T-helper 1 cell treated with Interleukin-12 subunit alpha and Interleukin-12 subunit beta and Interleukin-4 antibody, amounts not matched to agents 30 μg/mL and 1 μg/mL, for 36 hours (primary cell): ENCODE measurements around the gene CDK5RAP3.
"Not testable (repeated sequence)": the region's sequence is repeated elsewhere in the genome, so short reads cannot be mapped to it uniquely, and the experiment has no call there.

Experiments
- H3K27ac Mint-ChIP-seq: one replicate; pipeline ENCODE4 v1.8.0; 2021; ENCODE audit warnings: mild to moderate bottlenecking, mixed read lengths
- H3K27me3 Mint-ChIP-seq: one replicate; pipeline ENCODE4 v1.8.0; 2021; ENCODE audit warnings: low read depth, mixed read lengths
- H3K36me3 Mint-ChIP-seq: one replicate; pipeline ENCODE4 v1.8.0; 2021; ENCODE audit warnings: low read depth, mixed read lengths
- H3K4me1 Mint-ChIP-seq: one replicate; pipeline ENCODE4 v1.8.0; 2021; ENCODE audit warnings: low read depth, mixed read lengths
- H3K4me3 Mint-ChIP-seq: one replicate; pipeline ENCODE4 v1.8.0; 2021; ENCODE audit warnings: mild to moderate bottlenecking, moderate library complexity, mixed read lengths
- H3K9me3 Mint-ChIP-seq: one replicate; pipeline ENCODE4 v1.8.0; 2021; ENCODE audit warnings: mixed read lengths

CDK5RAP3 gene

DNA sequence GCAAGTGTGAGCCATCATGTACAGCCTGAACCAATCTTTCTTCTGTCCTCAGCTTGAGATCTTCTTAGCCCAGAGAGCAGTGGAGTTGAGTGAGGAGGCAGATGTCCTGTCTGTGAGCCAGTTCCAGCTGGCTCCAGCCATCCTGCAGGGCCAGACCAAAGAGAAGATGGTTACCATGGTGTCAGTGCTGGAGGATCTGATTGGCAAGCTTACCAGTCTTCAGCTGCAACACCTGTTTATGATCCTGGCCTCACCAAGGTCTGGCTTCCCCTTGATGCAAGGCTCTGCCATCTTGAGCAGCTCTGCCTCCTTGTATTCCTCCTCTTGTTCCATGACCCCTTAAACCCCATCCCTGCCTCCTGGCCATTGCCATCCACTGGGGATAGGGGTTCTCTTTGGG is 9.6 kb downstream of the CDK5RAP3 start:
- Mint-ChIP-seq H3K4me1 (peaks cover 6% of the 10 kb centered on the region), H3K4me3 (no peak overlapping the region), H3K27ac (no peak overlapping the region), H3K36me3 (peaks cover 47% of the 10 kb centered on the region), H3K9me3 (no peaks in the 10 kb centered on the region), H3K27me3 (no peaks in the 10 kb centered on the region)

DNA sequence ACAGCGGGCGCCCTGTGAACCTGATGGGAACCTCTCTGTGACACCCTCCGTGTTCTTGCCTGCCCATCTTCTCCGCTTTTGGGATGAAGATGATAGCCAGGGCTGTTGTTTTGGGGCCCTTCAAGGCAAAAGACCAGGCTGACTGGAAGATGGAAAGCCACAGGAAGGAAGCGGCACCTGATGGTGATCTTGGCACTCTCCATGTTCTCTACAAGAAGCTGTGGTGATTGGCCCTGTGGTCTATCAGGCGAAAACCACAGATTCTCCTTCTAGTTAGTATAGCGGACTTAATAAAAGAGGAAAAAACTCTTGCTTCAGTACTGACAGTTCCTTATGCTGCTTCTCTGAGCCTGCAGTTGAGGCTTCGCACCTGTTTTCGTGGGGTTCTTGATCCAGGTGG is 10.5 kb downstream of the CDK5RAP3 start:
- H3K9me3 Mint-ChIP-seq = no peaks in the 10 kb centered on the region
- H3K4me1 Mint-ChIP-seq = peaks cover 2% of the 10 kb centered on the region
- H3K27ac Mint-ChIP-seq = no peak overlapping the region
- no peak overlapping the region for H3K4me3 Mint-ChIP-seq
- H3K27me3 Mint-ChIP-seq = no peaks in the 10 kb centered on the region
- H3K36me3 Mint-ChIP-seq = peaks cover 43% of the 10 kb centered on the region

DNA sequence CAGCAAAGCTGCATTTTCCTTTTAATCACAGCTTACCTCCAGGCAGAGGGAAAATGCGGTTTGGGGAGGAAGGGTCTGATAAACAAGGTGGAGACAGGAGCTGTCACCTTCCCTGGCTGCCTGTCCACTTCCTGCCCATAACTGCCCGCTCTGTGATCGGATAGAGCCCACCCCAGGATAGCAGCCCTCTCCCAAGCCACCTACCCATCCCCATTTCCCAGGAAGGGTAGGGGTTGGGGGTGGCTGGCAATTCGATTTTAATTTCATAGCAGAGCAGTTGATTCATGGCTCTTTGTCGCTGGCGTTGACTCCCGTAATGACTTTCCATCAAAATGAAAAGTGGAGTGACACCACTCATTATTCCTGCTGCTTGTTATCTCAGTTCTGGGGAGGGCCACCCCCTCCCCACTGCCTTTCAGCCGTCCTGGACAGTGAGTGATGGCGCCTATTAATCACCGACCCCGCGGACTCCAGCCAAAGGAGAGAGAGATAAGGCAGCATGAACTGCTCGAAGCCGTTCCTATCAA is 11.2 kb downstream of the CDK5RAP3 start:
- no peaks in the 10 kb centered on the region for H3K9me3 Mint-ChIP-seq

DNA sequence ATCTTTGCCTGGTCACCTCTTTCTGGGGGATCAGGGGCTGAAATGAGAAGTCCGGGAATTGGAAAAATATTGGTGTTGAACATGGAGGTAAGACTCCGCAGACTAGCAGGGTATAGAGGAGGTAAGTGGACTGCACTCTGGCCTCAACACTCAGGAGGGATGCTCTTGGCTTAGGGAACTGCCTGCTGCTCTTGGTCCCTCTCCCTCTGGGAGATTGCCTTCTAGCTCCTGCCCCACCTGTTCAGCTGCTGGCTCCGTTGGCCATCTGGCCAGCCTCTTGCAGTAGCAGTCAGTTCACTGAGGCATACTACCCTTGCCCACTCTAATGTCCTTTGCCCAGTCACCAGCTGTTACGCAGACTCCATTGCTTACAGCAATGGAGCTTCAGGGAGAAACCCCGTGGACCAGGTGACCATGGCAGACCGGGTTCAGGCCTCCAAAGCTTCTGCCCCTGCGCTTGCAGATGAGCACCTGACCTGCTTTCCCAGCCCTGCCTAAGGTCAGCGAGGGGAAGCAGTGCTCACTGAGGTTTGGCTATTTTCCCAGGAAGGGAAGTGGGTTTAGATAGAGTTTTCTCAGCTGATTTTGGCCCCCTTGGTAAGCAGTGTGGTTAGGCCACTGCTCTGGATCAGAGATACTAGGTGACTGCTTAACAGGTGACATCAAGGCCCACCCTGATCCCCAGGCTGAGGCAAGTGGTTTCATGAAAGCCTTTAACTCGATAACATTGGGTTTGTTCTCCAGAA is 11.9 kb downstream of the CDK5RAP3 start:
- H3K27ac Mint-ChIP-seq = no peak overlapping the region
- H3K4me3 Mint-ChIP-seq = no peak overlapping the region
- H3K27me3 Mint-ChIP-seq = no peaks in the 10 kb centered on the region
- H3K9me3 Mint-ChIP-seq = no peaks in the 10 kb centered on the region
- peaks cover 2% of the 10 kb centered on the region for H3K4me1 Mint-ChIP-seq
- peaks cover 32% of the 10 kb centered on the region for H3K36me3 Mint-ChIP-seq

More for the DNA sequence above, 11.2 kb downstream of the CDK5RAP3 start:
- H3K4me1 Mint-ChIP-seq = peaks cover 2% of the 10 kb centered on the region
- H3K27me3 Mint-ChIP-seq = no peaks in the 10 kb centered on the region
- peaks cover 37% of the 10 kb centered on the region for H3K36me3 Mint-ChIP-seq
- no peak overlapping the region for H3K27ac Mint-ChIP-seq
- no peak overlapping the region for H3K4me3 Mint-ChIP-seq

DNA sequence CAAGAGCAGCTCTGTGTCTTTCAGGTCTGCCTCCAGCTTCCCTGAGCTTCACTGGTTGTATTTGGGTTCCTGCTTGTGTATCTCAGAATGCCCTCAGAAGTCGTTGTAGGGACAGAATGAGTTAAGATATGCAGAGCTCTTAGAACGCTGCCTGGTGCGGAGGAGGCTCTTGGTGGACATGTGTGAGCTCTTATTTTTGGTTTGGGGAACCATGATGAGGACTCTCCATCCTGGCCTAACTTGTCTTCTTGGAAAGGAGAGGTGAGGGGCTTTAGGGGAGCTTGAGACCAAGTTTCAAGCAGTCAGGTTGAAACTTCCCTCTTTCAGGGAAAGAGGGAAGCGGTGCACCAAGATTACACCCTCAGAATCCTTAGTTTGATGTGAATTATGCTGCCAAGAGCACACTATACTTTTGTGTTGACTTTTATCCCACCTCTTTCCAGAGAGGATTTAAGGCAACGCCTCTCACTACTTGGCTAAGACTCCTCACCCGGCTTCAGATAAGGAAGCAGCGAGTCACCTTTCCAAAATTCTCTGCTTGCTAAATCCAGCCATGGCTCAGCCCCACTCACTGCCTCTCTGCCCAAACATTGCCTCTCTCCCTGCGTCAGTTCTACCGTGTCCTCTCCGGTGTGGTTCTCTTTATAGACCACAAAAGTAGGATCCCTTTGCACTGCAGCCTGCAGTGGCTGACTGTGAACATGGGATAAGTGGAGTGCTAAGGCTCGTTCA is 12.7 kb downstream of the CDK5RAP3 start:
- Mint-ChIP-seq H3K36me3 (peaks cover 31% of the 10 kb centered on the region), H3K9me3 (no peaks in the 10 kb centered on the region), H3K4me1 (peaks cover 5% of the 10 kb centered on the region), H3K4me3 (no peak overlapping the region), H3K27ac (no peak overlapping the region), H3K27me3 (no peaks in the 10 kb centered on the region)

DNA sequence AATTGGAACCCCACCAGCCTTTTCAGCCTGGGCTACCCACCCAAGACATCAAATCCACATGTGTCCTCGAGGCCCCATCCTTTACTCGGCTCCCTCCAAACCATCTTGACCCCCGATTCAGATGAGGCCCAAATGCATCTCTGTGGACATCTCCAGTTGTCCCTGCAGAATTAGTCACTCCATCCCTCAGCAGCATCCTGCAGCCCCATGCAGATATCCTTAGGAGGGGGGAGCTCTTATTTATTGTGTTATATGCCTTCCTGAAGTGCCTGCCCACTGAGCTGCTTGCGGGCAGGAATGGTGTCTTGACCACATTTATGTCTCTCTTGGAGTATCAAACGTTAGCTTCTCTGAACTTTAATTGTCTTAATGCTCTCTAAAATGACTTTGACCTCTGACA is 15.6 kb downstream of the CDK5RAP3 start:
- Mint-ChIP-seq H3K4me1 (peaks cover 15% of the 10 kb centered on the region), H3K27ac (no peak overlapping the region), H3K36me3 (peaks cover 15% of the 10 kb centered on the region), H3K9me3 (no peaks in the 10 kb centered on the region), H3K27me3 (no peaks in the 10 kb centered on the region), H3K4me3 (no peak overlapping the region)

DNA sequence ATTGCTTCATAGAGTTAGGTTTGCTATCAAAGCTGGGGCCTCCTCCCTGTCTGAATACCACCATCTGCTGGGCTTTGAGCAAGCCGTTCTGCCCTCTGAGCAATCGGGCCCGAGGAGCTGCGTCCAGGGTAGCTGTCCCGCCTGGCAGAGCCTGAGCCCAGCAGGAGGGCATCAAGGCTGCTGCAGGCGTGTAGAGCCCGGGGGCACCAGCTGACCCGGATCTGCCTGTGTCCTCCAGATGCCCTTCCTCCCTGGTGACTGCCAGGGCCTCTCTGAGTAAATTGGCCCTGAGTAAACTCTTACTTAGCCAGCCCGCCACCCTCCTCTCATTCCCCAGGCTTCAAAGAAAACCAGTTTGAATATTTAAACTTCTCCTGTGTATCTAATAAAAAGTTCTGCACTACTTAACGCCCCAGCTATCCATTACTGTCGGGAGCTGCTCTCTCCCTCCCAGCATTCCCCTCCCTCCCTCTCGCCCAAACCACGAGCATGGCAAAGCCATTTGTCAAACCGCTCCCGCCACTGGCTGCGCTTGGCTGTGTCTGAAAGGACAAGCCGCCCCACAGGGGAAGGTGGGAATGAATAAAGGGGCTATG is 16.4 kb downstream of the CDK5RAP3 start:
- no peak overlapping the region for H3K27ac Mint-ChIP-seq
- H3K4me3 Mint-ChIP-seq = no peak overlapping the region

DNA sequence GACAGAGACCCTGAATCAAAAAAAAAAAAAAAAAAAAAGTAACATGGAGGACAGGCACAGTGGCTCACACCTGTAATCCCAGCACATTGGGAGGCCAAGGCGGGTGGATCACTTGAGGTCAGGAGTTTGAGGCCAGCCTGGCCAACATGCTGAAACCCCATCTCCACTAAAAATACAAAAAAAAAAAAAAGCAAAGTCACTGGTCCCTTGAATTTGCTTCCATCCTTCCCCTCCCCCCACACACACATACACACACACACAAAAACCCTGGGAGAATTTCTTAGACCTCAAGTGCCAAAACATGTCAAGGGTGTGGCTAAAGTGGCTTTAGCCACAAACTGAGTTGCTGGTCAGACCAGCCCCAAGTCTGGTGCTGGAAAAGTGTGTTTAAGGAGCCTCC is 17.5 kb downstream of the CDK5RAP3 start:
- H3K4me3 Mint-ChIP-seq, H3K9me3 Mint-ChIP-seq, H3K27me3 Mint-ChIP-seq, H3K27ac Mint-ChIP-seq: not testable (repeated sequence)
- Mint-ChIP-seq H3K36me3 (peaks cover 10% of the 10 kb centered on the region), H3K4me1 (peaks cover 14% of the 10 kb centered on the region)

More for the DNA sequence above, 16.4 kb downstream of the CDK5RAP3 start:
- H3K9me3 Mint-ChIP-seq = no peaks in the 10 kb centered on the region
- H3K4me1 Mint-ChIP-seq = peaks cover 14% of the 10 kb centered on the region
- no peaks in the 10 kb centered on the region for H3K27me3 Mint-ChIP-seq
- peaks cover 15% of the 10 kb centered on the region for H3K36me3 Mint-ChIP-seq

DNA sequence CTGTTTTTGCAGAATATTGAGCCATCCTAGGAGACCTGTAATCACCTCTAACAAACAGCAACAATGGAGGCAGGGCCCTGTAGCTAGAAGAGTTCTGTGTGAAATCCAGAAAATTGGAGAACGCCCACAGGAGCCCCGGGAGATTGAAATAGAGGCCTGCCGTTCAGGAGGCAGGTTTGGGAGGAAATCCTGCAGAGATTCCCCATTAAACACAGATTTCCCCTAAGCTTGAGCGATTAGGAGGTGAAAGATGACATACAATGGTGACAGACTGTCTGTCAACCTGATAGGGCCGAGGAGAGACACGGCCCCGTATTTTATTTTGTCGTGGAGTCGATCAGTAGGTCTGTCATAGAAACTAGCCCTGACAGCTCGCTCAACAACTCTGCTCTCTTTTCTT is 18.2 kb downstream of the CDK5RAP3 start:
- Mint-ChIP-seq H3K4me3 (no peak overlapping the region), H3K4me1 (peaks cover 14% of the 10 kb centered on the region), H3K36me3 (peaks cover 3% of the 10 kb centered on the region), H3K27me3 (peaks cover 7% of the 10 kb centered on the region), H3K9me3 (no peaks in the 10 kb centered on the region), H3K27ac (no peak overlapping the region)

DNA sequence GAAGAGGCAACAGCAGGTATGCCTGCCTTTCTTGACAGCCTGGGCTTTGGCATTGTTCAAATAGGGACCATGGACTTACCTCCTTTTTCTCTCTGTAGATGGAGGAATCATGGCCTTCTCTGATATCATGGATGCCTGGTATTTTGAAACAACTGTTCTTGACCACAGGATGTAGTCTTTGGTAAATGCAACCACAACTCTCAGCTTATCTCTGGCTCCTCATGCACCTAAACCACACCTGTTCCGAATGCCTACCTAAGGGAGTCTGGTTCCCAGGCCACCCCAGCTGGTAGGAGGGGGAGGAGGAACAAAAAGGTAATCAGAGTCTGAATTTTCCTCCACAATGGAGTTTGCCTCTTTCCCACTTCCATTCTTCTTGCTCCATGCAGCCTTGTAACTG is 18.8 kb downstream of the CDK5RAP3 start:
- H3K36me3 Mint-ChIP-seq = peaks cover 3% of the 10 kb centered on the region
- H3K27me3 Mint-ChIP-seq = peaks cover 7% of the 10 kb centered on the region
- no peak overlapping the region for H3K4me3 Mint-ChIP-seq
- H3K27ac Mint-ChIP-seq = no peak overlapping the region
- H3K4me1 Mint-ChIP-seq = peaks cover 14% of the 10 kb centered on the region
- no peaks in the 10 kb centered on the region for H3K9me3 Mint-ChIP-seq

DNA sequence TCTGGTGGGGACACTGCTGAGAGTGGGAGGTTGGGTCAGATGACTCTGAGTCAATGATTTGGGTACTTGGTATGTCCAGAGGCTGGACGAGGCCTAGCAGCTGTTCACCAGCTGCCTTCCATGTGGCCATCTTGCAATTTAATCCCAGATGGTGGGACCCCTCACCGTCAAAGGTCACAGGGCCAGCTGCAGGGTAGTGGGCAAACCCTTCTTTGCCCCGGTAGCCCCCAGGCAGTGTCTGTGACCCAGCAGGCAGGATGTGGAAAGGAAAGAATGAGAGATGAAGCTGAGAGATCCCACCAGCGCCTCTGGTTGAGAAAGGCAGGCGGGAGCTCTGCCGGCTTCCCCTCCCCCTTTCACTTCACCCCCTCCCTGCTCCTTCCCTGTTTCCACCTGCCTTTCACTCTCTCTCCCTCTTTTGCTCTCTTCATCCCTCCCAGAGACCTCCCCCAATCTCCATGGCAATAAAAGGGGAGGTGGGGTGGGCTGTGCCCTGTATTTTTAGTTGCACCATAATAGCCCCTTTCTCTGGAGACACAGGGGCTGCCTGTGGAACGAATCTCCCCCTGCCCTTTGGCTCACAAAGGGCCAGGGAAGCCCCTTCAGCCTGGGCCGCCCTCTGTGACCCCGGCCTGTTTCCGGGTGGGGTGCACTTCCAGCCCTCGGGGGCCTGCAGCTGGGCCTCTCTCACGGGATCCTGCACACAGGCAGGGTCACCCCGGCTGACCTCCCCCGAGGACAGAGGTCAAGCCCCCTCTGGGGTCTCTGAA is 20.2 kb downstream of the CDK5RAP3 start:
- H3K36me3 Mint-ChIP-seq = no peaks in the 10 kb centered on the region
- H3K9me3 Mint-ChIP-seq = no peaks in the 10 kb centered on the region
- no peak overlapping the region for H3K27ac Mint-ChIP-seq
- peaks cover 7% of the 10 kb centered on the region for H3K27me3 Mint-ChIP-seq
- H3K4me3 Mint-ChIP-seq = no peak overlapping the region
- peaks cover 14% of the 10 kb centered on the region for H3K4me1 Mint-ChIP-seq

DNA sequence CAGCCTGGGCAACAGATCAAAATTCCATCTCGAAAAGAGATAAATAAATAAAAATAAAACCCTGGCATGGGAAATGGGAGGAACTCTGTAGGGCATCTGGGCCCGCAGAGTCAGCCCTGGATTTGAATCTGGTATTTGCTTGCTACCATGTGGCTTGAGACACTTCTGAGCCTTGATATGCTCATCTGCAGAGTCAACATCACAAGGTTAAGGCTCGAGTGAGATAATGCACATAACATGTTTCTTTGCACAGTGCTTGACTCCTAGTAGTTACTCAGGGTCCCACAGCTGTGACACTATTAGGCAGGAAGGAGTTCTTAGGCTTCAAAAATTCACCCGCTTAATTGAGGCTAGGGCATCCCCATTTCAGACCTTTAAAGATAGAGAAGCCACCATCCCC is 21.3 kb downstream of the CDK5RAP3 start:
- H3K27ac Mint-ChIP-seq = no peak overlapping the region
- H3K4me1 Mint-ChIP-seq = peaks cover 14% of the 10 kb centered on the region
- H3K9me3 Mint-ChIP-seq = no peaks in the 10 kb centered on the region
- H3K4me3 Mint-ChIP-seq = no peak overlapping the region
- peaks cover 7% of the 10 kb centered on the region for H3K27me3 Mint-ChIP-seq
- no peaks in the 10 kb centered on the region for H3K36me3 Mint-ChIP-seq

DNA sequence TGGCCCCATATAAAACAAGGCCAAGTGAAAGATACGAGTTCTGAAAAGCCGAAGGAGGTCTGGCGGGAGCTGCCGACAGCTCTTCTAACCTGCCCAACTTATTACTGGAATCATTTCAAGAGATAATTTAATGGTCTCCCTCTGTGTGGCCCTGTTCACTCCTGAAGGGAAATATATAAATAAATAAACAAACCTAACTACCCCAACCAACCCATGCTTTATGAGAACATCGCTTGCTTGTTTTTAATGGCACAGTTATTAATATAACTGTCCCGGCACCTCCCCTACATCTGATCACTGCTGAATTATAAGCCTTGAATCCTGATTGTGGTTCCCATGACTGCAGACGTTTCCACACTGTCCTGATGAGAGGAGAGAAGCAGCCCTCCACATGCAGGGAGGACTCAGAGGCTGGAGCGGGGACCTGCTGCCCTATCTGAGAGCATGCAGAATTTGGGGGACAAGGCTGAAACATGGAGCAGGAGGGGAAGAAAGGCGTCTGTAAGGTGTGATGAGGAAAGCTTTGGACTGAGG is 22.2 kb downstream of the CDK5RAP3 start:
- no peak overlapping the region for H3K27ac Mint-ChIP-seq
- no peaks in the 10 kb centered on the region for H3K36me3 Mint-ChIP-seq
- no peaks in the 10 kb centered on the region for H3K9me3 Mint-ChIP-seq
- peaks cover 10% of the 10 kb centered on the region for H3K27me3 Mint-ChIP-seq
- H3K4me3 Mint-ChIP-seq = no peak overlapping the region
- peaks cover 14% of the 10 kb centered on the region for H3K4me1 Mint-ChIP-seq

DNA sequence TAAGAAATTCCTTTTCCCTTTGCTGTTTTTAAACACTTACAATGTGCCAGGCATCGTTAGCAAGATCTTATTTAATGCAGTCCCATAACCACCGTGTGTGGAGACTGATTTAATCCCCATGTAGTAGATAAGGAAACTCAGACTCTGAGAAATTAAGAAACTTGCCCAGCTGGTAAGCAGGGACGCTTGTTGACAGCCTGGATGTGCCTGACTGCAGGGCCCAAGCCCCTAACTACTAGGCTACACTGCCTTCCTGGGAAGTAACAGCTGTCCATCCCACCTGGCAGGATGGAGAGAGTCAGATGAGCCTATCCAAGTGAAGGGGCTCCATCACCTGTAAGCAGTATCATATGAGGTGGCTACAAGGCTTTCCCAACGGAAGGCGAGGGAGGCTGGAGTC is 23.1 kb downstream of the CDK5RAP3 start:
- Mint-ChIP-seq H3K27ac (no peak overlapping the region), H3K27me3 (peaks cover 10% of the 10 kb centered on the region), H3K9me3 (no peaks in the 10 kb centered on the region), H3K4me3 (no peak overlapping the region), H3K36me3 (no peaks in the 10 kb centered on the region), H3K4me1 (peaks cover 9% of the 10 kb centered on the region)
